HEK293 (cell line): ENCODE data around the gene SERINC2.

Experiments
- CTCF ChIA-PET: fragments of 350-600 bp; formaldehyde crosslinking; extraction: SDS; loops from one replicate; lab custom pipeline; 2021; ENCODE audit warnings: antibody characterized with exemption; lab: Yijun Ruan, JAX
- POLR2A ChIA-PET: fragments of 300-600 bp; formaldehyde crosslinking; extraction: SDS; loops from one replicate; lab custom pipeline; 2020; ENCODE audit warnings: antibody characterized with exemption, inconsistent platforms; lab: Yijun Ruan, JAX
- H3K27ac ChIP-seq: fragments of 200-500 bp; sonication (Bioruptor generic); 2 replicates; pipeline ENCODE4 v1.5.1; 2014; ENCODE audit warnings: low read depth, low read length, control low read depth, inconsistent platforms; ENCODE audit errors: extremely low read depth
- H3K36me3 ChIP-seq, 2 experiments: fragments of 200-500 bp in 1 of 2; sonication (Bioruptor generic) in 1 of 2; 1 replicate in 1 of 2; 2 replicates in 1 of 2; pipeline ENCODE4 v1.5.1; 2014 to 2017; ENCODE audit warnings: inconsistent platforms in 2 of 2, low read length in 2 of 2; ENCODE audit not compliant: control insufficient read depth in 2 of 2, insufficient read depth in 1 of 2
- H3K4me1 ChIP-seq: fragments of 200-500 bp; sonication (Bioruptor generic); 2 replicates; pipeline ENCODE4 v1.5.1; 2014; ENCODE audit warnings: mild to moderate bottlenecking, low read length, inconsistent platforms; ENCODE audit not compliant: control insufficient read depth, insufficient read depth
- H3K4me3 ChIP-seq: 2 replicates; pipeline ENCODE4 v1.5.1; 2011; ENCODE audit warnings: low read depth, mild to moderate bottlenecking, control low read depth, low read length, moderate library complexity
- H3K9me3 ChIP-seq: fragments of 200-500 bp; sonication (Bioruptor generic); 2 replicates; pipeline ENCODE4 v1.5.1; 2014; ENCODE audit warnings: low read depth, low read length, inconsistent platforms; ENCODE audit not compliant: control insufficient read depth, insufficient read depth
- BCL6B ChIP-seq: fragments of 450-650 bp; formaldehyde crosslinking; IDR thresholded peaks from 2 replicates; pipeline ENCODE4 v1.5.1; 2017; ENCODE audit warnings: missing biosample characterization, missing genetic modification characterization
- EGR2 ChIP-seq: fragments of 450-650 bp; formaldehyde crosslinking; IDR thresholded peaks from 2 replicates; pipeline ENCODE4 v1.5.1; 2016; ENCODE audit warnings: low read depth, missing biosample characterization, missing genetic modification characterization
- PRDM1 ChIP-seq: fragments of 450-650 bp; formaldehyde crosslinking; IDR thresholded peaks from 2 replicates; pipeline ENCODE4; 2016; ENCODE audit warnings: missing biosample characterization, missing genetic modification characterization
- PRDM10 ChIP-seq: fragments of 450-650 bp; formaldehyde crosslinking; IDR thresholded peaks from 2 replicates; pipeline ENCODE4 v1.5.1; 2016; ENCODE audit warnings: missing biosample characterization, missing genetic modification characterization
- SETDB1 ChIP-seq: IDR thresholded peaks from one replicate; pipeline ENCODE4 v1.6.1; 2017; ENCODE audit warnings: mild to moderate bottlenecking, low read length, moderate library complexity, mixed read lengths; ENCODE audit not compliant: insufficient read length
- SP2 ChIP-seq: fragments of 450-650 bp; formaldehyde crosslinking; IDR thresholded peaks from 2 replicates; pipeline ENCODE4 v1.5.1; 2016; ENCODE audit warnings: missing biosample characterization, missing genetic modification characterization
- WT1 ChIP-seq: fragments of 450-650 bp; formaldehyde crosslinking; IDR thresholded peaks from 2 replicates; pipeline ENCODE4 v1.5.1; 2016; ENCODE audit warnings: missing biosample characterization, missing genetic modification characterization
- ZEB2 ChIP-seq: fragments of 450-650 bp; formaldehyde crosslinking; IDR thresholded peaks from 2 replicates; pipeline ENCODE4 v1.5.1; 2016; ENCODE audit warnings: missing biosample characterization, missing genetic modification characterization
- ZNF121 ChIP-seq: fragments of 450-650 bp; formaldehyde crosslinking; IDR thresholded peaks from 2 replicates; pipeline ENCODE4 v1.5.1; 2016; ENCODE audit warnings: missing biosample characterization, missing genetic modification characterization
- ZNF133 ChIP-seq: fragments of 450-650 bp; formaldehyde crosslinking; IDR thresholded peaks from 2 replicates; pipeline ENCODE4 v1.5.1; 2016; ENCODE audit warnings: missing biosample characterization, missing genetic modification characterization
- ZNF140 ChIP-seq: fragments of 450-650 bp; formaldehyde crosslinking; IDR thresholded peaks from 2 replicates; pipeline ENCODE4 v1.5.1; 2016; ENCODE audit warnings: missing biosample characterization, missing genetic modification characterization
- ZNF155 ChIP-seq: fragments of 450-650 bp; formaldehyde crosslinking; IDR thresholded peaks from 2 replicates; pipeline ENCODE4 v1.5.1; 2016; ENCODE audit warnings: missing biosample characterization, missing genetic modification characterization
- ZNF23 ChIP-seq: fragments of 450-650 bp; formaldehyde crosslinking; IDR thresholded peaks from 2 replicates; pipeline ENCODE4 v1.5.1; 2016; ENCODE audit warnings: missing biosample characterization, missing genetic modification characterization, borderline replicate concordance
- ZNF239 ChIP-seq: fragments of 450-650 bp; formaldehyde crosslinking; IDR thresholded peaks from 2 replicates; pipeline ENCODE4 v1.5.1; 2016; ENCODE audit warnings: missing biosample characterization, missing genetic modification characterization
- ZNF302 ChIP-seq: fragments of 450-650 bp; formaldehyde crosslinking; IDR thresholded peaks from 2 replicates; pipeline ENCODE4 v1.5.1; 2016; ENCODE audit warnings: missing biosample characterization, missing genetic modification characterization, low read depth
- ZNF324 ChIP-seq: fragments of 450-650 bp; formaldehyde crosslinking; IDR thresholded peaks from 2 replicates; pipeline ENCODE4 v1.5.1; 2016; ENCODE audit warnings: missing biosample characterization, missing genetic modification characterization
- ZNF350 ChIP-seq: fragments of 450-650 bp; formaldehyde crosslinking; IDR thresholded peaks from 2 replicates; pipeline ENCODE4 v1.5.0; 2017; ENCODE audit warnings: missing biosample characterization, mild to moderate bottlenecking, missing genetic modification characterization
- ZNF416 ChIP-seq: fragments of 450-650 bp; formaldehyde crosslinking; IDR thresholded peaks from 2 replicates; pipeline ENCODE4 v1.5.1; 2016; ENCODE audit warnings: missing biosample characterization, missing genetic modification characterization
- ZNF596 ChIP-seq: fragments of 450-650 bp; IDR thresholded peaks from 2 replicates; pipeline ENCODE4 v1.5.0; 2018; ENCODE audit warnings: missing biosample characterization, mild to moderate bottlenecking, missing genetic modification characterization, moderate library complexity
- ZNF600 ChIP-seq: fragments of 450-650 bp; formaldehyde crosslinking; IDR thresholded peaks from 2 replicates; pipeline ENCODE4 v1.5.1; 2016; ENCODE audit warnings: missing biosample characterization, missing genetic modification characterization
- ZNF610 ChIP-seq: fragments of 450-650 bp; formaldehyde crosslinking; IDR thresholded peaks from 2 replicates; pipeline ENCODE4 v1.5.1; 2016; ENCODE audit warnings: missing biosample characterization, missing genetic modification characterization, borderline replicate concordance
- ZNF660 ChIP-seq: fragments of 450-650 bp; IDR thresholded peaks from 2 replicates; pipeline ENCODE4 v1.5.1; 2018; ENCODE audit warnings: missing biosample characterization, mild to moderate bottlenecking, missing genetic modification characterization
- ZNF792 ChIP-seq: fragments of 450-650 bp; formaldehyde crosslinking; IDR thresholded peaks from 2 replicates; pipeline ENCODE4 v1.5.1; 2016; ENCODE audit warnings: missing biosample characterization, missing genetic modification characterization
- TF ChIP-seq, protein P1 (sequence below): fragments of 450-650 bp; formaldehyde crosslinking; IDR thresholded peaks from 2 replicates; pipeline ENCODE4 v1.5.1; 2016; ENCODE audit warnings: missing biosample characterization, missing genetic modification characterization, borderline replicate concordance
- TF ChIP-seq, protein P2 (sequence below): fragments of 450-650 bp; formaldehyde crosslinking; IDR thresholded peaks from 2 replicates; pipeline ENCODE4 v1.5.1; 2017; ENCODE audit warnings: missing biosample characterization, missing genetic modification characterization

SERINC2 gene

GRCh38 chr1:31376375-31377134 is 36.5 kb upstream of the SERINC2 start (continued):
- no peak for TF ChIP-seq ZNF155 (tag by site-specific recombination)
- TF ChIP-seq ZNF324 (tag by site-specific recombination): no peak
- peak; percentile 80 for TF ChIP-seq ZNF600 (tag by site-specific recombination)
- TF ChIP-seq ZNF416: no peak
- TF ChIP-seq, protein P1, sequence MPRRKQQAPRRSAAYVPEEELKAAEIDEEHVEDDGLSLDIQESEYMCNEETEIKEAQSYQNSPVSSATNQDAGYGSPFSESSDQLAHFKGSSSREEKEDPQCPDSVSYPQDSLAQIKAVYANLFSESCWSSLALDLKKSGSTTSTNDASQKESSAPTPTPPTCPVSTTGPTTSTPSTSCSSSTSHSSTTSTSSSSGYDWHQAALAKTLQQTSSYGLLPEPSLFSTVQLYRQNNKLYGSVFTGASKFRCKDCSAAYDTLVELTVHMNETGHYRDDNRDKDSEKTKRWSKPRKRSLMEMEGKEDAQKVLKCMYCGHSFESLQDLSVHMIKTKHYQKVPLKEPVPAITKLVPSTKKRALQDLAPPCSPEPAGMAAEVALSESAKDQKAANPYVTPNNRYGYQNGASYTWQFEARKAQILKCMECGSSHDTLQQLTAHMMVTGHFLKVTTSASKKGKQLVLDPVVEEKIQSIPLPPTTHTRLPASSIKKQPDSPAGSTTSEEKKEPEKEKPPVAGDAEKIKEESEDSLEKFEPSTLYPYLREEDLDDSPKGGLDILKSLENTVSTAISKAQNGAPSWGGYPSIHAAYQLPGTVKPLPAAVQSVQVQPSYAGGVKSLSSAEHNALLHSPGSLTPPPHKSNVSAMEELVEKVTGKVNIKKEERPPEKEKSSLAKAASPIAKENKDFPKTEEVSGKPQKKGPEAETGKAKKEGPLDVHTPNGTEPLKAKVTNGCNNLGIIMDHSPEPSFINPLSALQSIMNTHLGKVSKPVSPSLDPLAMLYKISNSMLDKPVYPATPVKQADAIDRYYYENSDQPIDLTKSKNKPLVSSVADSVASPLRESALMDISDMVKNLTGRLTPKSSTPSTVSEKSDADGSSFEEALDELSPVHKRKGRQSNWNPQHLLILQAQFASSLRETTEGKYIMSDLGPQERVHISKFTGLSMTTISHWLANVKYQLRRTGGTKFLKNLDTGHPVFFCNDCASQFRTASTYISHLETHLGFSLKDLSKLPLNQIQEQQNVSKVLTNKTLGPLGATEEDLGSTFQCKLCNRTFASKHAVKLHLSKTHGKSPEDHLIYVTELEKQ: no peak
- TF ChIP-seq WT1 (tag by site-specific recombination): no peak
- peak; percentile 45 for TF ChIP-seq SP2
- TF ChIP-seq ZNF596 (tag by site-specific recombination): no peak
- TF ChIP-seq, protein P2, sequence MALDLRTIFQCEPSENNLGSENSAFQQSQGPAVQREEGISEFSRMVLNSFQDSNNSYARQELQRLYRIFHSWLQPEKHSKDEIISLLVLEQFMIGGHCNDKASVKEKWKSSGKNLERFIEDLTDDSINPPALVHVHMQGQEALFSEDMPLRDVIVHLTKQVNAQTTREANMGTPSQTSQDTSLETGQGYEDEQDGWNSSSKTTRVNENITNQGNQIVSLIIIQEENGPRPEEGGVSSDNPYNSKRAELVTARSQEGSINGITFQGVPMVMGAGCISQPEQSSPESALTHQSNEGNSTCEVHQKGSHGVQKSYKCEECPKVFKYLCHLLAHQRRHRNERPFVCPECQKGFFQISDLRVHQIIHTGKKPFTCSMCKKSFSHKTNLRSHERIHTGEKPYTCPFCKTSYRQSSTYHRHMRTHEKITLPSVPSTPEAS (tag by site-specific recombination): no peak
- no peak for TF ChIP-seq PRDM1 (tag by site-specific recombination)
- no peak for TF ChIP-seq ZNF133 (tag by site-specific recombination)
- TF ChIP-seq ZEB2 (tag by site-specific recombination): peak; percentile 38; the same call in 1 of the 2 replicates
- TF ChIP-seq ZNF792: no peak

- Histone ChIP-seq H3K36me3 (no peaks in the 10 kb centered on the region), H3K4me3 (no peak overlapping the region), H3K27ac (no peak overlapping the region), H3K4me1 (no peaks in the 10 kb centered on the region), H3K9me3 (no peaks in the 10 kb centered on the region)
- CTCF ChIA-PET: interaction anchor here (0.8 to 1.7 kb wide), 4 partner anchors 17 to 193 kb away, joined by 4 to 5 read pairs (median 4); no protein-coding TSS in a partner anchor
- POLR2A ChIA-PET: interaction anchor here (1.0 to 1.8 kb wide), 2 partner anchors 36 to 81 kb away, joined by 3 to 11 read pairs; partner anchors contain the start of genes SNRNP40 and ZCCHC17
- TF ChIP-seq ZNF302: no peak
- TF ChIP-seq ZNF596 (tag by site-specific recombination): no peak
- no peak for TF ChIP-seq PRDM10 (tag by site-specific recombination)
- TF ChIP-seq ZNF610 (tag by site-specific recombination): no peak
- TF ChIP-seq ZNF239 (tag by site-specific recombination): no peak
- TF ChIP-seq ZNF350 (tag by site-specific recombination): no peak
- no peak for TF ChIP-seq SETDB1
- no peak for TF ChIP-seq ZNF23 (tag by site-specific recombination)
- TF ChIP-seq ZNF140 (tag by site-specific recombination): no peak
- TF ChIP-seq, protein P2 (tag by site-specific recombination): no peak
- no peak for TF ChIP-seq BCL6B (tag by site-specific recombination)
- TF ChIP-seq ZNF660 (tag by site-specific recombination): no peak
- TF ChIP-seq EGR2 (tag by site-specific recombination): no peak
- TF ChIP-seq ZNF121 (tag by site-specific recombination): no peak
These were observed 35.6 kb upstream of the SERINC2 start for GRCh38 chr1:31377364-31377863.
